Measurements from ENCODE around the gene SYPL1. TPM values are rescaled to one million over a fixed set of nuclear protein-coding genes. Genes with fewer than 3 reads are reported as not detected.

Gene SYPL1
- total RNA-seq, 1 experiment from 2014 or later: 98.3 TPM

GRCh38 chr7:106104721-106105260 lies 7.3 kb downstream of the SYPL1 start:
- in situ Hi-C loops (cut with HindIII; ENCODE audit: low pct_unique_long_range_greater_than_20kb, low sequenced_read_pairs) (no loop called here), intact Hi-C loops (cut with micrococcal nuclease; ENCODE audit: unreplicated experiment) (no loop called here)
- no peak for TF ChIP-seq TCF7L2 (IDR thresholded peaks at IDR 0.05; ENCODE audit: low read depth, low read length)
- H3K9me3 ChIP-seq (ENCODE audit: control insufficient read depth, insufficient read depth, low read depth, low read length): no peaks in the 10 kb centered on the region
- POLR2A ChIA-PET: no interaction called here
- H3K4me3 ChIP-seq (ENCODE audit: low read depth in 2 of 2, low read length in 2 of 2): no peak overlapping the region
- no peak for ATAC-seq
- no peaks in the 10 kb centered on the region for H3K36me3 ChIP-seq (ENCODE audit: control insufficient read depth, insufficient read depth, low read length)
- no TSS peak for BruUV-seq (replicated peaks)
- DNase-seq (ENCODE audit: low read depth, low spot score): no peak
- H3K4me1 ChIP-seq (ENCODE audit: control insufficient read depth, insufficient read depth, low read length): peaks cover 14% of the 10 kb centered on the region
- H3K27me3 ChIP-seq (ENCODE audit: control insufficient read depth, insufficient read depth, low read length): no peaks in the 10 kb centered on the region
- CTCF ChIA-PET: no interaction called here
- H3K27ac ChIP-seq (ENCODE audit: low read length): no peak overlapping the region

GRCh38 chr7:106102387-106102966 lies 9.6 kb downstream of the SYPL1 start:
- no peaks in the 10 kb centered on the region for H3K27me3 ChIP-seq (ENCODE audit: control insufficient read depth, insufficient read depth, low read length)
- ChIA-PET CTCF (no interaction called here), POLR2A (interaction anchor here (0.8 kb wide), 1 partner anchor 10 kb away, joined by 3 read pairs; the partner anchor contains the start of gene SYPL1)
- no peak overlapping the region for H3K4me3 ChIP-seq (ENCODE audit: low read depth in 2 of 2, low read length in 2 of 2)
- in situ Hi-C loops (cut with HindIII; ENCODE audit: low pct_unique_long_range_greater_than_20kb, low sequenced_read_pairs) (no loop called here), intact Hi-C loops (cut with micrococcal nuclease; ENCODE audit: unreplicated experiment) (no loop called here)
- ATAC-seq (no peak), DNase-seq (ENCODE audit: low read depth, low spot score) (no peak)
- H3K27ac ChIP-seq (ENCODE audit: low read length): no peak overlapping the region
- BruUV-seq (replicated peaks): no TSS peak
- H3K9me3 ChIP-seq (ENCODE audit: control insufficient read depth, insufficient read depth, low read depth, low read length): no peaks in the 10 kb centered on the region
- peaks cover 5% of the 10 kb centered on the region; the same call in 1 of the 2 replicates for H3K4me1 ChIP-seq (ENCODE audit: control insufficient read depth, insufficient read depth, low read length)
- TF ChIP-seq REST (IDR thresholded peaks at IDR 0.05; ENCODE audit: insufficient read depth in 1 of 2, low read depth in 2 of 2, low read length in 1 of 2) (no peak), TCF7L2 (IDR thresholded peaks at IDR 0.05; ENCODE audit: low read depth, low read length) (no peak), SIN3A (IDR thresholded peaks at IDR 0.05; ENCODE audit: borderline replicate concordance, insufficient read depth, low read depth, low read length) (no peak), POLR2AphosphoS5 (IDR thresholded peaks at IDR 0.05; ENCODE audit: low read depth, low read length) (no peak), CTCF (IDR thresholded peaks at IDR 0.05) (no peak)
- peaks cover 2% of the 10 kb centered on the region; the same call in 1 of the 2 replicates for H3K36me3 ChIP-seq (ENCODE audit: control insufficient read depth, insufficient read depth, low read length)

- Histone ChIP-seq H3K36me3 (ENCODE audit: control insufficient read depth, insufficient read depth, low read length) (peaks cover 7% of the 10 kb centered on the region; the same call in 1 of the 2 replicates), H3K4me1 (ENCODE audit: control insufficient read depth, insufficient read depth, low read length) (peaks cover 5% of the 10 kb centered on the region; the same call in 1 of the 2 replicates), H3K27ac (ENCODE audit: low read length) (no peak overlapping the region), H3K9me3 (ENCODE audit: control insufficient read depth, insufficient read depth, low read depth, low read length) (no peaks in the 10 kb centered on the region), H3K27me3 (ENCODE audit: control insufficient read depth, insufficient read depth, low read length) (no peaks in the 10 kb centered on the region), H3K4me3 (ENCODE audit: low read depth in 2 of 2, low read length in 2 of 2) (no peak overlapping the region)
- DNase-seq (ENCODE audit: low read depth, low spot score) (no peak), ATAC-seq (no peak)
- no TSS peak for BruUV-seq (replicated peaks)
- CTCF ChIA-PET: no interaction called here
- POLR2A ChIA-PET: no interaction called here
- TF ChIP-seq POLR2AphosphoS5 (IDR thresholded peaks at IDR 0.05; ENCODE audit: low read depth, low read length): no peak
- no peak for TF ChIP-seq CTCF (IDR thresholded peaks at IDR 0.05)
- no peak for TF ChIP-seq SIN3A (IDR thresholded peaks at IDR 0.05; ENCODE audit: borderline replicate concordance, insufficient read depth, low read depth, low read length)
- TF ChIP-seq TCF7L2 (IDR thresholded peaks at IDR 0.05; ENCODE audit: low read depth, low read length): no peak
- TF ChIP-seq REST (IDR thresholded peaks at IDR 0.05; ENCODE audit: insufficient read depth in 1 of 2, low read depth in 2 of 2, low read length in 1 of 2): no peak
- intact Hi-C loops (cut with micrococcal nuclease; ENCODE audit: unreplicated experiment) (no loop called here), in situ Hi-C loops (cut with HindIII; ENCODE audit: low pct_unique_long_range_greater_than_20kb, low sequenced_read_pairs) (no loop called here)
These were observed 10.4 kb downstream of the SYPL1 start for GRCh38 chr7:106101726-106102125.

Measured in Panc1 (cell line).